ENCODE measurements around the gene PEX5.
"Not testable (repeated sequence)": the region's sequence is repeated elsewhere in the genome, so short reads cannot be mapped to it uniquely, and the experiment has no call there.

The PEX5 gene

GRCh38 chr12:7219599-7220243 lies 30.2 kb downstream of the PEX5 start:
- peak; percentile 66 for DNase-seq

- no peak for DNase-seq
Observed at GRCh38 chr12:7221486-7221885, 32.0 kb downstream of the PEX5 start.

GRCh38 chr12:7229741-7230140 lies 40.3 kb downstream of the PEX5 start:
- no peak for DNase-seq

- no peak for DNase-seq
Observed at GRCh38 chr12:7241404-7242005, 52.0 kb downstream of the PEX5 start.

- no peak for DNase-seq
Observed at GRCh38 chr12:7242176-7243101, 53.0 kb downstream of the PEX5 start.

GRCh38 chr12:7251328-7251996 lies 62.0 kb downstream of the PEX5 start:
- DNase-seq, result not testable (repeated sequence)

- DNase-seq, result no peak
Observed at GRCh38 chr12:7259060-7259459, 69.6 kb downstream of the PEX5 start.
